BLaER1 (cell line): ENCODE measurements around the gene ELP4.

Experiments used
- H3K27ac ChIP-seq: shearing (Covaris generic); formaldehyde crosslinking; 2 replicates; pipeline ENCODE4 v1.8.1; 2022
- H3K27me3 ChIP-seq: shearing (Covaris generic); formaldehyde crosslinking; 2 replicates; pipeline ENCODE4 v1.8.1; 2022
- H3K36me3 ChIP-seq: shearing (Covaris generic); formaldehyde crosslinking; 2 replicates; pipeline ENCODE4 v1.8.1; 2022
- H3K4me1 ChIP-seq: shearing (Covaris generic); formaldehyde crosslinking; 2 replicates; pipeline ENCODE4 v1.8.1; 2022
- H3K4me2 ChIP-seq: shearing (Covaris generic); formaldehyde crosslinking; 2 replicates; pipeline ENCODE4 v1.8.1; 2022
- H3K4me3 ChIP-seq: shearing (Covaris generic); formaldehyde crosslinking; 2 replicates; pipeline ENCODE4 v1.8.1; 2022
- H3K9ac ChIP-seq: shearing (Covaris generic); formaldehyde crosslinking; 2 replicates; pipeline ENCODE4 v1.8.1; 2022
- H3K9me3 ChIP-seq: shearing (Covaris generic); formaldehyde crosslinking; 2 replicates; pipeline ENCODE4 v1.8.1; 2022
- H4K20me1 ChIP-seq: shearing (Covaris generic); formaldehyde crosslinking; 2 replicates; pipeline ENCODE4 v1.8.1; 2022
- Cebpa-rat ChIP-seq: shearing (Covaris generic); IDR thresholded peaks from 2 replicates; pipeline ENCODE4 v1.8.1; 2022

Gene ELP4

DNA sequence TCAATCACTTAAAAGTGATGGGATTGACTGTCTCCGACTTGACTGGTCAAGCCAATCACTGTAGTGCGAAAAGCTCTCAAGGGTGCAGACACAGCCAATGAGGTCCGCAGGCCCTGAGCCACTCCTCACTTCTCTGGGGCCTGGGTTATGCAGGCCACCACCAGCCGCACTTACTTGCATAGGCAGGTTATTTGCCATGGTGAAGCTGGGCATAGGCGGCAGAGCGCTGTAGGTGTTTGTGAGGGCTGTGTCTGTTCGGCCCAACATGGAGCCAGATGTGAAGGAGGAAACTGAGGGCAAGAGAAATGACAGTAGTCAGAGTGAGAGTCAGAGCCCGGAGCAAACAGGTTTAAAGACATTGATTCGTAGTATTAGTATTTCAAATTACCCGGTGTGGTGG, 283.7 kb downstream of the ELP4 start:
- H3K4me1 ChIP-seq: no peaks in the 10 kb centered on the region
- no peak overlapping the region for H3K9ac ChIP-seq
- no peaks in the 10 kb centered on the region for H4K20me1 ChIP-seq
- no peak overlapping the region for H3K27ac ChIP-seq
- H3K27me3 ChIP-seq: peaks cover 31% of the 10 kb centered on the region
- no peak for TF ChIP-seq Cebpa-rat
- no peaks in the 10 kb centered on the region for H3K36me3 ChIP-seq
- H3K4me2 ChIP-seq: no peak overlapping the region
- H3K9me3 ChIP-seq: peaks cover 24% of the 10 kb centered on the region
- no peak overlapping the region for H3K4me3 ChIP-seq

DNA sequence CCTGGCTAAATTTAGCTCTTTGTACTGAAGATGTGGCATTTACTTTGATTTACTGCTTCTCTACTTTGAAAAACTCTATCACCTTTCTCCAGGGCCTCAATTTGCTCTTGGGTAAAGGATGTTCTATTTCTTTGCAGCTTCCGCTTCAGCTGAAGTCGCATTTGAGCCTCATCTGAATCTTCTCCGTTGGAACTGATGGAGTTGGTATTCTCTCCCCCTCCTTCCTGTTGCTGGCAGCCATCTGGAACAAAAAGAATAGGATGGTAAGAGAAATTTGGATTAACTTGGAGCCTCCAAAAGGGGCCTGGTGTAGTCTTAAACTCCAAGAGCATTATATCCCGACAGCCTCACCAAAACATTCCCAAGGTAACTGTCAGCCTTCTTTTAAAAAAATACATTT, 285.0 kb downstream of the ELP4 start:
- H3K36me3 ChIP-seq: no peaks in the 10 kb centered on the region
- TF ChIP-seq Cebpa-rat: no peak
- H3K4me1 ChIP-seq: no peaks in the 10 kb centered on the region
- no peak overlapping the region for H3K27ac ChIP-seq
- H3K9ac ChIP-seq: no peak overlapping the region
- peaks cover 44% of the 10 kb centered on the region for H3K27me3 ChIP-seq
- no peak overlapping the region for H3K4me3 ChIP-seq
- 0 out of 2 replicates have a peak, but pooled peaks cover 7% of the 10 kb centered on the region for H4K20me1 ChIP-seq
- no peak overlapping the region for H3K4me2 ChIP-seq
- H3K9me3 ChIP-seq: peaks cover 37% of the 10 kb centered on the region

GRCh38 chr11:31795706-31796498, 286.3 kb downstream of the ELP4 start:
- Histone ChIP-seq H3K4me2 (no peak overlapping the region), H3K9me3 (peaks cover 50% of the 10 kb centered on the region), H4K20me1 (0 out of 2 replicates have a peak, but pooled peaks cover 7% of the 10 kb centered on the region), H3K4me3 (no peak overlapping the region), H3K36me3 (no peaks in the 10 kb centered on the region), H3K4me1 (no peaks in the 10 kb centered on the region), H3K27me3 (peaks cover 58% of the 10 kb centered on the region), H3K9ac (no peak overlapping the region), H3K27ac (no peak overlapping the region)
- no peak for TF ChIP-seq Cebpa-rat

DNA sequence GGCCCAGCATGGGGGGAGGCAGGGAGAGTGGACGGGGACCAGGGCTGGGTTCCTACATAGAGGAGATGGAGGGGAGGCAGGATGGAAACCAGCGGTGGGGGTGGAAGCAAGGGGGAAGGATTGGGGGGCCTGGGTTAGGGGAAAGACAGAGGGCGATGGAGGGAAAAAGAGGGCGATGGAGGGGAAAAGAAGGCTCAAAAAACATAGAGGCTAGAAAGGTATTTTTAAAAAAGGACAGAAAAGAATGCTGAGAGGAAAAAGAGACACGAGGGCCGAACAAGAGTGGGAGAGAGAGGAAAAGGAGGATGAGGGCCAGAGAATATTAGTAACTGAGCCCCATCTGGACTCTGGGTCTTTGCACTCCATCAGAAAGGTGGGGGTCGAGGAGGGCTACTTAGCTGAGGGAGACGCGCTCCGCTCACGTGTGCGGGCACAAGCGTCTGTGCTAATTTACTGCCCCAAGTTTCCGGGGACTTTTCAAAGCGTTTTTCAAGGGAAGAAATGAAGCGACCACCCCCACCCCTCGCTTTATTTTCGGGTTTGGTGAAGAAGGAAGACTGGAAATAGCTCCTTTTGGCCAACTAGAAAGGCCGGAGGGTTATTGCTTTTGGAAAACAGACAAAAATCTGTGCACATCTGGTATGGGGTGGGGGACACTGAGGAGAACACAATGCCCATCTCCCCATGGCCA, 287.1 kb downstream of the ELP4 start:
- no peak for TF ChIP-seq Cebpa-rat
- Histone ChIP-seq H3K36me3 (no peaks in the 10 kb centered on the region), H3K4me2 (no peak overlapping the region), H3K9ac (no peak overlapping the region), H3K27me3 (peaks cover 65% of the 10 kb centered on the region), H3K4me1 (no peaks in the 10 kb centered on the region), H3K27ac (no peak overlapping the region), H4K20me1 (0 out of 2 replicates have a peak, but pooled peaks cover 7% of the 10 kb centered on the region), H3K9me3 (peaks cover 57% of the 10 kb centered on the region), H3K4me3 (no peak overlapping the region)

DNA sequence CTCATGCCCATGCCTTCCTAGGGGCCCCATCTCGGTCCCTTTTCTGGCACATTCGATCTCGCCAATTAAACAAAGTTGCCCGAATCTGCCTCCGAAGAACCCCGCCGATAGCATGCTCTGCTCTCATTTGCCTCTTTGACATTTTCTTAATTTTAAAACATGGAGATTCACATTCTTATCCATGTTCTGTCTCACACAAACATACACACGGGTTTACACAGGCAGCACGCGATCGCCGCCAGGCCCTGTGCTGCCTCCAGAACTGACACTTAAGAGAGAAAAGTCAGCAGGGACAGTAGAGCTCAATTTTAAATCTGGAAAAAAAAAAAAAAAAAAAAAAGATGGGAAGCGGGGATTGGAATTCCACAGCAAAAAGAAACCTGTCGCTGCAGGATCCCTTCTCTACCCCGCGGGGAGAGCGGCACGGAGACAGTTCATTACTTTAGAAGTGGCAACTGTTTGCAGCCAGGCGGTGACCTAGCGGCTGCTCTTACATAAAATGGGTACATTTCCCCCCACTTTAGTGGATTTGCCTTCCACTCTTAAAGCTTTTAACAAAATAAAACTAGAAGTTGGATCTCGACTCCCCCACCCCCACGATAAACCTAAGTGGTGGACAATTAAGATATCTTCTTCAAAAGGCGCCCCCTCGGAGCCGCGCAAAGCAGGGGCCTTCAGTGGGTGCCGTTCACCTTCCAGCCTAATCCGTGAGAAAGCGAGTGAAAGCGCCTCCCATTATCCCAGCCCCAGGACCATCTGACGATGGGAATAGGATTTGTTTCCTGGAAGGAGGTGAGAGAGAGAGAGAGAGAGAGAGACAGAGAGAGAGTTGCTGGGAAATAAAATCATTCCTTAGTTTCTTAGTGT, 287.9 kb downstream of the ELP4 start:
- Histone ChIP-seq H3K4me1 (no peaks in the 10 kb centered on the region), H3K9me3 (peaks cover 57% of the 10 kb centered on the region), H3K36me3 (no peaks in the 10 kb centered on the region), H3K4me3 (no peak overlapping the region), H3K27ac (no peak overlapping the region), H3K9ac (no peak overlapping the region), H3K4me2 (no peak overlapping the region), H3K27me3 (peaks cover 73% of the 10 kb centered on the region), H4K20me1 (0 out of 2 replicates have a peak, but pooled peaks cover 7% of the 10 kb centered on the region)
- TF ChIP-seq Cebpa-rat: no peak

DNA sequence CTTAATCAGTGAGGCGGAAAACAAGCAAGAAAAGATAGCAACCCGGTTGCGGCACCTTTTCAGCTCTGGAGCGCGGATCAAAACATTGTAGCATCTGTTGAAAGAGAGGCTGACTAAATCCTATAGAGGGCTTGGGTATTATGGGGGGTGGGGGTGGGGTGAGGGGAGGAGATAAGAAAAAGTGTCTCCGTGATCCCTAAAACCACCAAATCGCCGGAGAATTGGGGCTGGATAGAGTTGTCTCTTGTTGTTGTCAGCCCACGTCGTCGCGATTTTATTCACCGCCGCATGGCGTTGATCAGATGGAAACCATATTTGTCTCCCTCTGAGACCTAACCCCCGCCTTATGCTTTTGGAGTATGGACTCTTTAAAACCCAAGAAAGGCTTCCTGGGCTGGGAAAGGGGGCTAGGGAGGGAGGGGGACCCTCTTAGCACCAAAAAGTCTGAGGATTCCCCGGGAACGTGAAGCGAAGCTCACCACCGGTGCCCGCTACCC, 288.5 kb downstream of the ELP4 start:
- Histone ChIP-seq H3K4me3 (no peak overlapping the region), H3K27ac (no peak overlapping the region), H3K36me3 (no peaks in the 10 kb centered on the region), H3K4me2 (no peak overlapping the region), H3K27me3 (peaks cover 80% of the 10 kb centered on the region), H4K20me1 (peaks cover 12% of the 10 kb centered on the region; the same call in 1 of the 2 replicates), H3K9ac (no peak overlapping the region), H3K9me3 (peaks cover 63% of the 10 kb centered on the region), H3K4me1 (no peaks in the 10 kb centered on the region)
- no peak for TF ChIP-seq Cebpa-rat

DNA sequence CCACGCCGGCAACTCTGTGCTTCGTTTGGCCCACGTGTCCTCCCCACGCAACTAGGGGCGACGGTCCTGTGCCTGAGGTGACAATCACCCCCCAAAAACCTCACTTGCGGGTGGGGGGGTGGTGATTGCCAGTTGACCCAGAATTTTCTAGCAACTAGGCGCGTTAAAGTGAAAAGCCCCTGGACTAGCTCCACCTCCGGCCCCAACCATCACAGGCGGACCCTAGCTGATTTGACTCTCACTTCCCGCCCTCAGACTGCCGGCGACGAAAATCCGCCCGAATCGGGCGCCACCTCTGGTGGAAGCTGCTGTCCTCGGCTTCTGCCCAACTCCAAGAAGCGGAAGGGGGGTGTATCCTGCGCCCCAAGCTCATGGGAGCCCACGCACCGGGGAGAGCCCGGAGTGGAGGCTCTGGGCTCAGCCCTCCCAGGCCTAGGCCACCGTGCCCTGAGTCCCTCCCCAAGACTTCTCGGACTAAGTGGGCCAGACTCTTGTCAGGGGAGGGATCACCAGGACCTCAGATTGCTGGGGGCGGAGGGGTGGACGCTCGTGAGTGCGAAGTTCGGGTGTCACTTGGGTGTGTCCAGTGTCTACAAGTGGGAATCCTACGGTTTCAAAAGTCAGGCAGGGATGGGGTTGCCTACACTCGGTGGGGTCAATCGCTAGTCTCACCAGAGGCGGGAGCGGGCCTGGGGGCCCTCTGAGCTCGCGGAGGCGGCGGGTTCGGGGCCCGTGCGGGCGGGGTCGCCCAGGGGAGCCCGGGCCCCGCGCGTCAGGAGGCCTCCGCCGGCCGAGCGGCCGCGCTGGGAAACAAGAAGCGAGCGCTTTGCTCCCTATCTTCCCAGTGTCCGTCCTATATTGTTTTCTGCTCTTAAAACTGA, 289.2 kb downstream of the ELP4 start:
- Histone ChIP-seq H3K36me3 (no peaks in the 10 kb centered on the region), H3K4me3 (no peak overlapping the region; the same call in 1 of the 2 replicates), H3K9ac (no peak overlapping the region), H3K4me2 (no peak overlapping the region), H4K20me1 (peaks cover 19% of the 10 kb centered on the region; the same call in 1 of the 2 replicates), H3K27ac (no peak overlapping the region), H3K9me3 (peaks cover 70% of the 10 kb centered on the region), H3K4me1 (no peaks in the 10 kb centered on the region), H3K27me3 (peaks cover 87% of the 10 kb centered on the region)
- TF ChIP-seq Cebpa-rat: no peak

- Histone ChIP-seq H3K9me3 (peaks cover 79% of the 10 kb centered on the region), H3K27ac (no peak overlapping the region), H3K9ac (no peak overlapping the region), H3K36me3 (no peaks in the 10 kb centered on the region), H3K4me3 (no peak overlapping the region), H3K4me1 (no peaks in the 10 kb centered on the region), H3K4me2 (no peak overlapping the region), H4K20me1 (peaks cover 27% of the 10 kb centered on the region; the same call in 1 of the 2 replicates), H3K27me3 (peaks cover 96% of the 10 kb centered on the region)
- no peak for TF ChIP-seq Cebpa-rat
Measured at GRCh38 chr11:31799435-31800397, 290.1 kb downstream of the ELP4 start.
